Measurements from ENCODE around the gene RASGRF2. TPM values are rescaled to one million over a fixed set of nuclear protein-coding genes. Genes with fewer than 3 reads are reported as not detected.

The RASGRF2 gene
- total and polyA plus RNA-seq, 8 donors, result 0.63 to 9.0 (median 4.0) TPM

DNA sequence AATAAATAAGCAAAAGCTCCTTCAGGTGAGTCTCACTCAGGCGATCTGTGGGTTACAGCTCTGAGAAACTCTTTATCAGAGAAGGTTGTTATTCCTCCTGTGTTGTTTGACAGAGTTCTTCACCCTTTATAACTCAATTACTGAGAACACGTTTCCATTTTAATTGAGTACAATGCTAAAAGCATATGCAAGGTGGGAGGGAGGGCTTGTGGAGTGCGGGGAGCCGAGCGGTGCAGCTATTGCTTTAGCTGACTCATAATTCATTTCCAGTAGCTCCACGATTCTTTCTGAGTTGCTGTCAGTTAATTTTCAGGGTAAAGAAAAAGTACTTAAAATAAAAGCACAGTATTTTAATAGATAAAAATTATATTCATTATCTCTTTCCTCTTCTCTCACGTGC lies 168.3 kb downstream of the RASGRF2 start:
- Histone ChIP-seq H3K27me3 (no peaks in the 10 kb centered on the region), H3K36me3 (no peaks in the 10 kb centered on the region), H3K4me3 (no peak overlapping the region), H3K9me3 (no peaks in the 10 kb centered on the region), H3K4me1 (peaks cover 0 to 11% (median 0%) of the 10 kb centered on the region in 4 donors), H3K27ac (no peak overlapping the region)
- WGBS, 5 donors, result 80 to 86% (median 83%) methylated on average over 7 of the region's 7 CpGs
- DNase-seq, result no peak
- TF ChIP-seq, protein P1, sequence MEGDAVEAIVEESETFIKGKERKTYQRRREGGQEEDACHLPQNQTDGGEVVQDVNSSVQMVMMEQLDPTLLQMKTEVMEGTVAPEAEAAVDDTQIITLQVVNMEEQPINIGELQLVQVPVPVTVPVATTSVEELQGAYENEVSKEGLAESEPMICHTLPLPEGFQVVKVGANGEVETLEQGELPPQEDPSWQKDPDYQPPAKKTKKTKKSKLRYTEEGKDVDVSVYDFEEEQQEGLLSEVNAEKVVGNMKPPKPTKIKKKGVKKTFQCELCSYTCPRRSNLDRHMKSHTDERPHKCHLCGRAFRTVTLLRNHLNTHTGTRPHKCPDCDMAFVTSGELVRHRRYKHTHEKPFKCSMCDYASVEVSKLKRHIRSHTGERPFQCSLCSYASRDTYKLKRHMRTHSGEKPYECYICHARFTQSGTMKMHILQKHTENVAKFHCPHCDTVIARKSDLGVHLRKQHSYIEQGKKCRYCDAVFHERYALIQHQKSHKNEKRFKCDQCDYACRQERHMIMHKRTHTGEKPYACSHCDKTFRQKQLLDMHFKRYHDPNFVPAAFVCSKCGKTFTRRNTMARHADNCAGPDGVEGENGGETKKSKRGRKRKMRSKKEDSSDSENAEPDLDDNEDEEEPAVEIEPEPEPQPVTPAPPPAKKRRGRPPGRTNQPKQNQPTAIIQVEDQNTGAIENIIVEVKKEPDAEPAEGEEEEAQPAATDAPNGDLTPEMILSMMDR (IDR thresholded peaks at IDR 0.05), result no peak
- TF ChIP-seq POLR2AphosphoS5 (IDR thresholded peaks at IDR 0.05) (no peak), EP300 (IDR thresholded peaks at IDR 0.05) (no peak), POLR2A (IDR thresholded peaks at IDR 0.05) (no peak)
- intact Hi-C loops (cut with DNase I; ENCODE audit: low total_unique reads), result no loop called here

DNA sequence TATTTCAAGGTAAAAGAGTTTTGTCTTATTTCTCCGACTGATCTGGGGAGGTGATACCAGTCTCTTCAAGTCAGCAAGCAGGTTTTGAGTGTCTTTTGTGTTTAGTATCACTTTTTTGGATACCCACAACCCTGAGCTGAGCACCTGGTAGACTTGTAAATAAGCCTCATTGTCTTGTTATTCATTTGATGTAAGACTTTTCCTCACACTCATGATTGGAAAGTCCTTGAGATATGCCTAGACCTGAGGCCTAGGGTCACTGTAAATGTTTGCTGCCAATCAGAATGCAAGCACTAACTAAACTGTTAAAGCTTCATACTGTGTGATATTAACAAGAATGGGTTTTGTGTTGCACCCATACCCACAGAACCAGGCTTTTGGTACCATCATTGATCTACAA lies 172.2 kb downstream of the RASGRF2 start:
- TF ChIP-seq POLR2AphosphoS5 (IDR thresholded peaks at IDR 0.05), result no peak
- TF ChIP-seq EP300 (IDR thresholded peaks at IDR 0.05), result no peak
- no peak for TF ChIP-seq POLR2A (IDR thresholded peaks at IDR 0.05)
- TF ChIP-seq, protein P1 (IDR thresholded peaks at IDR 0.05), result no peak
- WGBS, 5 donors, result 33 to 70% (median 62%) methylated on average over 1 of the region's 1 CpG
- Histone ChIP-seq H3K9me3 (no peaks in the 10 kb centered on the region), H3K27ac (no peak overlapping the region), H3K36me3 (no peaks in the 10 kb centered on the region), H3K4me3 (no peak overlapping the region), H3K27me3 (no peaks in the 10 kb centered on the region), H3K4me1 (no peaks in the 10 kb centered on the region)
- DNase-seq, result no peak
- intact Hi-C loops (cut with DNase I; ENCODE audit: low total_unique reads), result no loop called here

DNA sequence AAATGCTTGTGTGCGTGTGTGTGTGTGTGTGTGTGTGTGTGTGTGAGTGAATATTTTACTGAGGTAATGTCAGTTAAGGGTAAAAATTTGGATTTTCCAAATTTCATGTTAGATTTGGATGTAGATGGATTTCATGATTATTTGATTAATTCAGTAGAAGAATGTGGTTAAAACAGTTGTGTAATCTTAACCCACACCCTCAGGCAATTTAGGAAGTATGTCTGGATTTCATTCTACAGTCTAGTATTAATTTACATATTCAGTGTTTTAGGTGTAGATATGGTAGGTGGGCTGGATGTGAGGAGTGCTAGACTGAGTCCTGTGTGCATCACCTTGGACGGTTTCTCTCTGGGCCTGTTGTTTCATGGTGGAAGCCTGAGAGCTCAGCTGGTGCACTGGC lies 173.9 kb downstream of the RASGRF2 start:
- TF ChIP-seq POLR2A (IDR thresholded peaks at IDR 0.05), result no peak
- TF ChIP-seq, protein P1 (IDR thresholded peaks at IDR 0.05), result no peak
- no peak for TF ChIP-seq EP300 (IDR thresholded peaks at IDR 0.05)
- Histone ChIP-seq H3K27ac (no peak overlapping the region), H3K4me1 (no peaks in the 10 kb centered on the region), H3K9me3 (no peaks in the 10 kb centered on the region), H3K36me3 (no peaks in the 10 kb centered on the region), H3K4me3 (no peak overlapping the region), H3K27me3 (no peaks in the 10 kb centered on the region)
- DNase-seq, result no peak
- intact Hi-C loops (cut with DNase I; ENCODE audit: low total_unique reads), result no loop called here
- 69 to 92% (median 80%) methylated on average over 2 of the region's 2 CpGs for WGBS, 5 donors

DNA sequence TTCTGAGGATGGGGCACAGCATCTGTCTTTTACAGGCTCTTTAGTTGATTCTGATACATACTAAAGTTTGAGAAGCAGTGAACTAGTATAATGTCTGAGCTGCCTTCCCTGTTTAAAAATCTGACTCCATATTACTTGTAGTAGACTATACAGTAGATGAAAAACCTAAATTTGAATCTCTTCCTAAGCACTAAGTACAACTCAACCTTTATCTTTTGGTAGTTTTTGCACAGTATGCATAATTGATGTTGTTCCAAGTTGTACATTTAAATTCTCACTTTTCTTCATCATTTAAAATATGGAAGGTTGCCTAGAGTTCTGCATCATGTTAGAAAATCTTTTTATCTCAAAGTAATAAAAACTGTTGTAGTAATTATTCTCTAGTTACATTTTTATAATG lies 174.4 kb downstream of the RASGRF2 start:
- no peak for DNase-seq
- intact Hi-C loops (cut with DNase I; ENCODE audit: low total_unique reads), result no loop called here

More for the DNA sequence above, 174.4 kb downstream of the RASGRF2 start:
- Histone ChIP-seq H3K27ac (no peak overlapping the region), H3K9me3 (no peaks in the 10 kb centered on the region), H3K27me3 (no peaks in the 10 kb centered on the region), H3K36me3 (no peaks in the 10 kb centered on the region), H3K4me3 (no peak overlapping the region), H3K4me1 (no peaks in the 10 kb centered on the region)
- TF ChIP-seq POLR2A (IDR thresholded peaks at IDR 0.05) (no peak), POLR2AphosphoS5 (IDR thresholded peaks at IDR 0.05) (no peak), EP300 (IDR thresholded peaks at IDR 0.05) (no peak)
- TF ChIP-seq, protein P1 (IDR thresholded peaks at IDR 0.05), result no peak
